NCI-H2029 treated with DMSO at 0.1 percent for 48 hours (cell line): Measurements from ENCODE around the gene BUD23.
"Not testable (repeated sequence)": the region's sequence is repeated elsewhere in the genome, so short reads cannot be mapped to it uniquely, and the experiment has no call there.

Source experiments
- DNase-seq: peaks from one replicate; lab custom pipeline; 2025; lab: John Stamatoyannopoulos, UW

Gene BUD23

GRCh38 chr7:73700581-73701134 lies 17.3 kb downstream of the BUD23 start:
- DNase-seq = no peak

GRCh38 chr7:73701357-73701995 lies 18.1 kb downstream of the BUD23 start:
- DNase-seq = no peak

GRCh38 chr7:73702226-73702625 lies 18.8 kb downstream of the BUD23 start:
- DNase-seq = no peak

- DNase-seq = no peak
Measured at GRCh38 chr7:73702665-73703064, 19.3 kb downstream of the BUD23 start.

- no peak for DNase-seq
Measured at GRCh38 chr7:73703225-73703624, 19.8 kb downstream of the BUD23 start.

GRCh38 chr7:73703757-73704639 lies 20.6 kb downstream of the BUD23 start:
- no peak for DNase-seq

GRCh38 chr7:73704640-73705550 lies 21.5 kb downstream of the BUD23 start:
- DNase-seq = no peak

GRCh38 chr7:73705551-73705920 lies 22.1 kb downstream of the BUD23 start:
- no peak for DNase-seq

- no peak for DNase-seq
Measured at GRCh38 chr7:73706126-73707044, 23.0 kb downstream of the BUD23 start.

GRCh38 chr7:73707045-73707631 lies 23.7 kb downstream of the BUD23 start:
- peak; percentile 56 for DNase-seq

- DNase-seq = no peak
Measured at GRCh38 chr7:73708961-73709549, 25.7 kb downstream of the BUD23 start.

GRCh38 chr7:73712773-73713172 lies 29.4 kb downstream of the BUD23 start:
- no peak for DNase-seq

- not testable (repeated sequence) for DNase-seq
Measured at GRCh38 chr7:73713319-73713718, 29.9 kb downstream of the BUD23 start.

GRCh38 chr7:73715648-73716317 lies 32.4 kb downstream of the BUD23 start:
- DNase-seq = peak; percentile 74

GRCh38 chr7:73716318-73716890 lies 33.0 kb downstream of the BUD23 start:
- no peak for DNase-seq

- no peak for DNase-seq
Measured at GRCh38 chr7:73717025-73717807, 33.8 kb downstream of the BUD23 start.

GRCh38 chr7:73717991-73718405 lies 34.6 kb downstream of the BUD23 start:
- DNase-seq = no peak

- no peak for DNase-seq
Measured at GRCh38 chr7:73718438-73718881, 35.1 kb downstream of the BUD23 start.
